ENCODE results near the gene ALKBH5. TPM values are rescaled to one million over a fixed set of nuclear protein-coding genes. Genes with fewer than 3 reads are reported as not detected.

ALKBH5 gene
- total and polyA plus RNA-seq, 2 experiments from 2014 or later, result 32.2 to 117 TPM

GRCh38 chr17:18190628-18191235 is 7.1 kb downstream of the ALKBH5 start:
- H3K36me3 ChIP-seq (ENCODE audit: insufficient read depth), result peaks cover 14% of the 10 kb centered on the region
- Mint-ChIP-seq H3K4me1 (peaks cover 31% of the 10 kb centered on the region), H3K36me3 (ENCODE audit: low read depth) (peaks cover 48% of the 10 kb centered on the region), H3K4me3 (no peak overlapping the region), H3K9me3 (no peaks in the 10 kb centered on the region), H3K27ac (peak overlapping the region; percentile 41; the same call in 1 of the 2 replicates), H3K27me3 (ENCODE audit: insufficient read depth, low read depth, poor library complexity) (peaks cover 4% of the 10 kb centered on the region)
- no peaks in the 10 kb centered on the region for H3K27me3 ChIP-seq (ENCODE audit: insufficient read depth)
- peak overlapping the region; percentile 79 for H3K27ac ChIP-seq (ENCODE audit: low read depth)
- no peak overlapping the region for H3K4me3 ChIP-seq
- no peak overlapping the region for H3K4me2 ChIP-seq
- no peak for ATAC-seq
- H2AFZ ChIP-seq, result no peak overlapping the region
- TF ChIP-seq, protein P1, sequence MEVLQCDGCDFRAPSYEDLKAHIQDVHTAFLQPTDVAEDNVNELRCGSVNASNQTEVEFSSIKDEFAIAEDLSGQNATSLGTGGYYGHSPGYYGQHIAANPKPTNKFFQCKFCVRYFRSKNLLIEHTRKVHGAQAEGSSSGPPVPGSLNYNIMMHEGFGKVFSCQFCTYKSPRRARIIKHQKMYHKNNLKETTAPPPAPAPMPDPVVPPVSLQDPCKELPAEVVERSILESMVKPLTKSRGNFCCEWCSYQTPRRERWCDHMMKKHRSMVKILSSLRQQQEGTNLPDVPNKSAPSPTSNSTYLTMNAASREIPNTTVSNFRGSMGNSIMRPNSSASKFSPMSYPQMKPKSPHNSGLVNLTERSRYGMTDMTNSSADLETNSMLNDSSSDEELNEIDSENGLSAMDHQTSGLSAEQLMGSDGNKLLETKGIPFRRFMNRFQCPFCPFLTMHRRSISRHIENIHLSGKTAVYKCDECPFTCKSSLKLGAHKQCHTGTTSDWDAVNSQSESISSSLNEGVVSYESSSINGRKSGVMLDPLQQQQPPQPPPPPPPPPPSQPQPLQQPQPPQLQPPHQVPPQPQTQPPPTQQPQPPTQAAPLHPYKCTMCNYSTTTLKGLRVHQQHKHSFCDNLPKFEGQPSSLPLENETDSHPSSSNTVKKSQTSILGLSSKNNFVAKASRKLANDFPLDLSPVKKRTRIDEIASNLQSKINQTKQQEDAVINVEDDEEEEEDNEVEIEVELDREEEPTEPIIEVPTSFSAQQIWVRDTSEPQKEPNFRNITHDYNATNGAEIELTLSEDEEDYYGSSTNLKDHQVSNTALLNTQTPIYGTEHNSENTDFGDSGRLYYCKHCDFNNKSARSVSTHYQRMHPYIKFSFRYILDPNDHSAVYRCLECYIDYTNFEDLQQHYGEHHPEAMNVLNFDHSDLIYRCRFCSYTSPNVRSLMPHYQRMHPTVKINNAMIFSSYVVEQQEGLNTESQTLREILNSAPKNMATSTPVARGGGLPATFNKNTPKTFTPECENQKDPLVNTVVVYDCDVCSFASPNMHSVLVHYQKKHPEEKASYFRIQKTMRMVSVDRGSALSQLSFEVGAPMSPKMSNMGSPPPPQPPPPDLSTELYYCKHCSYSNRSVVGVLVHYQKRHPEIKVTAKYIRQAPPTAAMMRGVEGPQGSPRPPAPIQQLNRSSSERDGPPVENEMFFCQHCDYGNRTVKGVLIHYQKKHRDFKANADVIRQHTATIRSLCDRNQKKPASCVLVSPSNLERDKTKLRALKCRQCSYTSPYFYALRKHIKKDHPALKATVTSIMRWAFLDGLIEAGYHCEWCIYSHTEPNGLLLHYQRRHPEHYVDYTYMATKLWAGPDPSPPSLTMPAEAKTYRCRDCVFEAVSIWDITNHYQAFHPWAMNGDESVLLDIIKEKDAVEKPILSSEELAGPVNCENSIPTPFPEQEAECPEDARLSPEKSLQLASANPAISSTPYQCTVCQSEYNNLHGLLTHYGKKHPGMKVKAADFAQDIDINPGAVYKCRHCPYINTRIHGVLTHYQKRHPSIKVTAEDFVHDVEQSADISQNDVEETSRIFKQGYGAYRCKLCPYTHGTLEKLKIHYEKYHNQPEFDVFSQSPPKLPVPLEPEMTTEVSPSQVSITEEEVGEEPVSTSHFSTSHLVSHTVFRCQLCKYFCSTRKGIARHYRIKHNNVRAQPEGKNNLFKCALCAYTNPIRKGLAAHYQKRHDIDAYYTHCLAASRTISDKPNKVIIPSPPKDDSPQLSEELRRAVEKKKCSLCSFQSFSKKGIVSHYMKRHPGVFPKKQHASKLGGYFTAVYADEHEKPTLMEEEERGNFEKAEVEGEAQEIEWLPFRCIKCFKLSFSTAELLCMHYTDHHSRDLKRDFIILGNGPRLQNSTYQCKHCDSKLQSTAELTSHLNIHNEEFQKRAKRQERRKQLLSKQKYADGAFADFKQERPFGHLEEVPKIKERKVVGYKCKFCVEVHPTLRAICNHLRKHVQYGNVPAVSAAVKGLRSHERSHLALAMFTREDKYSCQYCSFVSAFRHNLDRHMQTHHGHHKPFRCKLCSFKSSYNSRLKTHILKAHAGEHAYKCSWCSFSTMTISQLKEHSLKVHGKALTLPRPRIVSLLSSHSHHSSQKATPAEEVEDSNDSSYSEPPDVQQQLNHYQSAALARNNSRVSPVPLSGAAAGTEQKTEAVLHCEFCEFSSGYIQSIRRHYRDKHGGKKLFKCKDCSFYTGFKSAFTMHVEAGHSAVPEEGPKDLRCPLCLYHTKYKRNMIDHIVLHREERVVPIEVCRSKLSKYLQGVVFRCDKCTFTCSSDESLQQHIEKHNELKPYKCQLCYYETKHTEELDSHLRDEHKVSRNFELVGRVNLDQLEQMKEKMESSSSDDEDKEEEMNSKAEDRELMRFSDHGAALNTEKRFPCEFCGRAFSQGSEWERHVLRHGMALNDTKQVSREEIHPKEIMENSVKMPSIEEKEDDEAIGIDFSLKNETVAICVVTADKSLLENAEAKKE (CRISPR knock-in tag; IDR thresholded peaks at IDR 0.05), result no peak
- no peak for TF ChIP-seq ZNF114 (CRISPR knock-in tag; IDR thresholded peaks at IDR 0.05)
- TF ChIP-seq POLR2AphosphoS5 (IDR thresholded peaks at IDR 0.05; ENCODE audit: low read depth), result no peak
- no peak for TF ChIP-seq JUNB (IDR thresholded peaks at IDR 0.05; ENCODE audit: unreplicated experiment)
- TF ChIP-seq REST (IDR thresholded peaks at IDR 0.05; ENCODE audit: unreplicated experiment), result no peak
- TF ChIP-seq EZH2phosphoT487 (IDR thresholded peaks at IDR 0.05; ENCODE audit: unreplicated experiment), result no peak
- no peak for TF ChIP-seq EZH2 (IDR thresholded peaks at IDR 0.05; ENCODE audit: low read depth, unreplicated experiment)
- no peak for TF ChIP-seq CREB1 (CRISPR knock-in tag; IDR thresholded peaks at IDR 0.05; ENCODE audit: low read depth)
- TF ChIP-seq STAT1 (IDR thresholded peaks at IDR 0.05; ENCODE audit: unreplicated experiment), result no peak
- no peak for TF ChIP-seq CTCF (conservative IDR thresholded peaks at IDR 0.05; ENCODE audit: low read depth in 2 of 2)
- TF ChIP-seq NANOG (IDR thresholded peaks at IDR 0.05; ENCODE audit: borderline replicate concordance), result no peak
- no peak for TF ChIP-seq ZNF331 (CRISPR knock-in tag; IDR thresholded peaks at IDR 0.05; ENCODE audit: low read depth)
- TF ChIP-seq, protein P2, sequence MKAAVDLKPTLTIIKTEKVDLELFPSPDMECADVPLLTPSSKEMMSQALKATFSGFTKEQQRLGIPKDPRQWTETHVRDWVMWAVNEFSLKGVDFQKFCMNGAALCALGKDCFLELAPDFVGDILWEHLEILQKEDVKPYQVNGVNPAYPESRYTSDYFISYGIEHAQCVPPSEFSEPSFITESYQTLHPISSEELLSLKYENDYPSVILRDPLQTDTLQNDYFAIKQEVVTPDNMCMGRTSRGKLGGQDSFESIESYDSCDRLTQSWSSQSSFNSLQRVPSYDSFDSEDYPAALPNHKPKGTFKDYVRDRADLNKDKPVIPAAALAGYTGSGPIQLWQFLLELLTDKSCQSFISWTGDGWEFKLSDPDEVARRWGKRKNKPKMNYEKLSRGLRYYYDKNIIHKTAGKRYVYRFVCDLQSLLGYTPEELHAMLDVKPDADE (IDR thresholded peaks at IDR 0.05), result no peak
- no peaks in the 10 kb centered on the region for H3K9me2 ChIP-seq (ENCODE audit: insufficient read depth)
- H3K79me2 ChIP-seq (replicated peaks; ENCODE audit: insufficient read depth), result peaks cover 100% of the 10 kb centered on the region
- DNase-seq (ENCODE audit: low spot score), result no peak
- H4K20me1 ChIP-seq (replicated peaks; ENCODE audit: insufficient read depth), result peaks cover 78% of the 10 kb centered on the region
- H3F3A ChIP-seq (replicated peaks; ENCODE audit: low read depth), result peaks cover 13% of the 10 kb centered on the region; the same call in 1 of the 2 replicates
- peaks cover 25% of the 10 kb centered on the region for H3K4me1 ChIP-seq (ENCODE audit: insufficient read depth)

All from GM23338 (cell line).